ENCODE results near the gene OCEL1. TPM values are rescaled to one million over a fixed set of nuclear protein-coding genes. Genes with fewer than 3 reads are reported as not detected.
"Not testable (repeated sequence)": the region's sequence is repeated elsewhere in the genome, so short reads cannot be mapped to it uniquely, and the experiment has no call there.

The OCEL1 gene
- total RNA-seq, result 47.8 TPM

GRCh38 chr19:17226002-17226933 lies at the start of gene OCEL1:
TSS of gene OCEL1 (plus strand) at chr19:17226226. CDS start at chr19:17226248, 22 bp downstream.
- DNase-seq (ENCODE audit: low spot score), result peak; percentile 99

DNA sequence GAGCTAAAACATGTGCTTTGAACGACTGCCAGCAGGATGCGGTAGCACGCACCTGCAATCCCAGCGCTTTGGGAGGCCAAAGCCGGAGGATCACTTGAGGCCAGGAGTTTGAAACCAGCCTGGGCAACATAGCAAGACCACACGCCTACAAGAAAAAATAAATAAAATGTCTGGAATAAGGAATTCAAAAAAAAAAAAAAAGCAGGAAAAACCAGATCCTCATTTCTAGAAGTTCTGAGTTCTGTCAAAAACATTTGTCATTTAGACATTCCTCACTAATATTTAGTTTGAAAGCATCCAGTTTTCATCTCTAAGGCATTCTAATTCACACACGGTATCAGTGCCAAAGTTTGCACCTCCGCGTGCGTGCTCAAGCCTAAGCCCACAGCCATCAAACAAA lies 47.7 kb upstream of the OCEL1 start:
- DNase-seq (ENCODE audit: low spot score), result no peak

DNA sequence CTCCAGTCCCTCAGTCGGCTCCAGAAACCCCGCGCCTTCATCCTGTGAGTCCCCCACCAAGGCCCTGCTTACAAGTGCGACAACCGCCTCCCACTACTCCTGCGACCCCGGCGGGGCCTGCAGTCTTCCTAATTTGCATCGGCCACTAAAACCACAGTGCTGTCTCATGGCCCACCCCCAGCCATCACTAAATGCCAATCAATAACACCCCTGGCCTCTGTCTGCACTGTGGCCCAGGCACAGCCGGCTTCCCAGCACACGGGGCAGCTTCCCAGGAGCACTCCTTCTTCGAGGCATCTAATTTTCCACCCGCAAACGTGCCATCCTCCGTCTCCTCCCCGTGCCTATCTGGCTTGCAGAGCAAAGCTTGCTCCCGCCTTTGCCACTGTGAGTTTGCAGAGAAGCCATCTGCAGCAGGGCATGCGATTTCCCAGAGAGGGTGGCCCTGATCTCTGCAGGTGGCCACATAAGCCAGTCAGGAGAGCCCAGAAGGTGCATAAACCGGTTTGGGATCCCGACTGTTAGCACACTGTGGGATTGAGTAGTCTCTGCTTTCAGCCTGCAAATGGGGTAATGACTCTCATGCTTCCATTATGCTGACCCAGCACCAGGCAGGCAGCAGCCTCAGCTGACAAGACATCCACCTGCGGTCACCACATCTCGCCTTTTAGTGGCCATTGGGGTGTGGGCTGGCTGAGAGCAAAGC lies 44.9 kb upstream of the OCEL1 start:
- DNase-seq (ENCODE audit: low spot score), result no peak

- no peak for DNase-seq (ENCODE audit: low spot score)
Measured at GRCh38 chr19:17183271-17183761, 42.7 kb upstream of the OCEL1 start.

DNA sequence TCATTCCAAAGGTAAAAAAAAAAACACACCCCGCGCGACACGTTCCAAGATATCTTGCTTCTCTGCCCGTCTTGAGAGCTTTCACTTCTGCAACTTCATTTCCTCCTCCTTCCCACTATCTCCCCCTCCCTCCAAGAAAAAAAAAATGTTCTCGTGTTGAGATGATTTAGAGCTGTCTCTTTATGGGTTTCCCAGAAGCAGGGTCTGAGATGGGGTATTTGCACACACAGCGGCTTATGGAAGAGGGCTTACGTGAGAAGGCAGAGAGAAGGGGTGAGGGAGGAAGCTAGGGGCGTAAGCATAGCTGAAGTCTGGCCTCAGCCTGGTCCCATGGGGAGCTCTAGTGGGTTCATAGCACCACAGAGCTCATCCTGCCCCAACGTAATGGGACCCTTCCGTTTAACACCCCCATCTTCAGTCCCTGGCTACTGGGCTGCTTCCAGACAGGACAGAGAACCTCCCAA lies 42.1 kb upstream of the OCEL1 start:
- no peak for DNase-seq (ENCODE audit: low spot score)

DNA sequence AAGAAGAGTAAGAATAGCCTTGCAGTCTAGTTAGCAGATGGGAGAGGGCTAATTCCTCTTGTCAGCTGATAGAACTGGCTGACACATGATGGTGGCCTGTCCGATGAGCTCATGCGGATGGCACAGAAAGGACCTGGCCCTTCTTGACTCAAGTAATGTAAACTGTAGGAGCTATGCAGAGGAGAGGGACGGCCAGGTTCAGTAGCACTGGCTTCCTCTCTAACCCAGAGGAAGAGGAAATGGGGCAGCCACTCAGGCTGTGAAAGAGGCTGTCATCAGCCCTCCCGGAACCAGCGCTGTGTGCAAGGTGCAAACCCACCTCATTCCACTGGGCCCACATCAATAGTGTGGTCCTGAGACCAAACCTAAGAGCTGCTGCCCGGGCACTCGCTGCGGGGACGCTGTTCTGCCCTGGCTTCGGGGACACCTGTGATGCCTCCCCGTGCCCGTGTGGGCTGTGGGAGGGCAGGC lies 41.6 kb upstream of the OCEL1 start:
- DNase-seq (ENCODE audit: low spot score), result no peak

GRCh38 chr19:17185590-17185989 lies 40.4 kb upstream of the OCEL1 start:
- no peak for DNase-seq (ENCODE audit: low spot score)

GRCh38 chr19:17191736-17192135 lies 34.3 kb upstream of the OCEL1 start:
- DNase-seq (ENCODE audit: low spot score), result not testable (repeated sequence)

GRCh38 chr19:17192751-17193150 lies 33.3 kb upstream of the OCEL1 start:
- no peak for DNase-seq (ENCODE audit: low spot score)

DNA sequence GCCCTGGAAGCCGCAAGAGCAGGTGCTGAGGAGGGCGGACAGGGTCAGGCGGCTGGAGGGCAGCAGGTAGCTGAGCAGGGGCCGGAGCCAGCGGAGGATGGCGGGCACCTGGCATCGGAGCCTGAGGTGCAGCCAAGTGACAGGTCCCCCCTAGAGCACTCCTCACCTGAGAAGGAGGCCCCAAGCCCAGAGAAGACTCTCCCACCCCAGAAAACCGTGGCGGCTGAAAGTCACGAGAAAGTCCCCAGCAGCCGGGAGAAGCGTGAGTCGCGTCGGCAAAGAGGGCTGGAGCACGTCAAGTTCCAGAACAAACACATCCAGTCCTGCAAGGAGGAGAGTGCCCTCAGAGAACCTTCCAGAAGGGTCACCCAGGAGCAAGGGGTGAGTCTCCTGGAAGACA lies 31.4 kb upstream of the OCEL1 start:
- DNase-seq (ENCODE audit: low spot score), result no peak

GRCh38 chr19:17195106-17195505 lies 30.9 kb upstream of the OCEL1 start:
- no peak for DNase-seq (ENCODE audit: low spot score)

DNA sequence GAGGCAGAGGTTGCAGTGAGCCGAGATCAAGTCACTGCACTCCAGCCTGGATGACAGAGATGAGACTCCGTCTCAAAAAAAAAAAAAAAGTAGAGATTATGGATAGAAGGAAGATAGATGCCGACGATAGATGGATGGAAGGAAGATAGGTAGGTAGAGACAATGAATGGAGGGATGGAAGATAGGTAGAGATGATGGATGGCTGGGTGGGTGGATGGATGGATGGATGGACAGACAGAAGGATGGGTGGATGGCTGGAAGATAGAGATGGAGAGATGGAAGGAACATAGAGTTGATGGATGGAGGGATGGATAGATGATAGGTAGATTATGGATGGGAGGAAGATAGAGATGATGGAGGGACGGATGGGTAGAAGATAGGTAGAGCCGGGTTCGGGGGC lies 29.4 kb upstream of the OCEL1 start:
- DNase-seq (ENCODE audit: low spot score), result no peak

DNA sequence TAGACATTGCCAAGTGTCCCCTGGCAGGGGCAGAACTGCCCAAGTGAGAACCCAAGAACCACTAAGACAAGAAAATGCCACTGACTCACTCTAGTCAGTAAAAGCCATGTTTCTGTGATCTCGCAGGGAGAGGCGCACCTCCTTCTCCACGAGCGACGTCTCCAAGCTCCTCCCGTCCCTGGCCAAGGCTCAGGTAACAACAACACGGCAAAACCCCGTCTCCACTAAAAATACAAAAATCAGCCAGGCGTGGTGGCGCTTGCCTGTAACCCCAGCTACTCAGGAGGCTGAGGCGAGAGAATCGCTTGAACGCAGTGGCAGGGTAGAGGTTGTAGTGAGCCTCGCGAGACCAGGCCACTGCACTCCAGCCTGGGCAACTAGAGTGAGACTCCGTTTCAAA lies 28.4 kb upstream of the OCEL1 start:
- DNase-seq (ENCODE audit: low spot score), result no peak

DNA sequence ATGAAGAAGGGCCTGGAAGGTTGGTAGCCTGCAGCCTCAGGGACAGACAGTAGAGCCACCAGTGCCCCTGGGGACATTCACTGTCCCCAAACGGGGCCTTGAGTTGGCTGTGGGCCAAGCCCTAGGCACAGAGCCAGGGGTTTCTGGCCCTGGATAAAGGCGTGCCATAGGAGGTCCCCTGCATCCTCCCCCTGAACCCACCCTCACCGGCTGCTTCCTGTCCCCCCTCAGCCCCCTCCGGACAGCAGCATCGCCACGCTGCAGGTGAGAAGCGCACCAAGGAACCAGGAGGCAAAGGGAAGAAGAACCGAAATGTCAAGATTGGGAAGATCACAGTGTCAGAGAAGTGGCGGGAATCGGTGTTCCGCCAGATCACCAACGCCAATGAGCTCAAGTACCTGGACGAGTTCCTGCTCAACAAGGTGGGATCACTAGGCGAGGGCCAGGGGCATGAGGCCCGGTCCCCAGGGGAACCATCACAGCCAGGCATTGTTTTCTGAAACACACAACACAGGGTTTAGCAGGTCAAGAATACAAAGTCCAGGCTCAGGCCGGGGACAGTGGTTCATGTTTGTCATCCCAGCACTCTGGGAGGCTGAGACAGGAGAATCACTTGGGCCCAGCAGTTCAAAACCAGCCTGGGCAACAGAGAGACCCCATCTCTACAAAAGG lies 25.5 kb upstream of the OCEL1 start:
- DNase-seq (ENCODE audit: low spot score), result no peak

- no peak for DNase-seq (ENCODE audit: low spot score)
Measured at GRCh38 chr19:17202249-17202648, 23.8 kb upstream of the OCEL1 start.

DNA sequence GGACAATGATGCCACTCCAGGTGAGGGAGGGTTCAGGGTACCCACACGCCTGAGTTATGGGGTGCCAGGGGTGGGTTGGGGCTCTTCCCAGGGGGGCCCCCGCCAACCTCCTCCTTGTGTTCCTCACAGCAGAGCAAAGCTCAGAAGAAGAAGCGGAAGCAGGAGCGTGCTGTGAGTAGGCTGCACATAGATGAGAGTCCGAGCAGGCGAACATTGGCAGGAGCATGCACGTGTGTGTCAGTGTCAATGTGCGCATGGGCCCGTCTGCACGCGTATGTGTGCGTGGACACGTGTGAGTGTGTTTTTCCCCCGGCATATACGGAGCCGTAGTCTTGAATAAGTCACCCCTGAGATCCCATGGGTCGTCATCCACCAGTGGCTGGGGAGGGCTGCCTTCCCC lies 23.3 kb upstream of the OCEL1 start:
- no peak for DNase-seq (ENCODE audit: low spot score)

- peak; percentile 55 for DNase-seq (ENCODE audit: low spot score)
Measured at GRCh38 chr19:17205237-17206140, 20.5 kb upstream of the OCEL1 start.

DNA sequence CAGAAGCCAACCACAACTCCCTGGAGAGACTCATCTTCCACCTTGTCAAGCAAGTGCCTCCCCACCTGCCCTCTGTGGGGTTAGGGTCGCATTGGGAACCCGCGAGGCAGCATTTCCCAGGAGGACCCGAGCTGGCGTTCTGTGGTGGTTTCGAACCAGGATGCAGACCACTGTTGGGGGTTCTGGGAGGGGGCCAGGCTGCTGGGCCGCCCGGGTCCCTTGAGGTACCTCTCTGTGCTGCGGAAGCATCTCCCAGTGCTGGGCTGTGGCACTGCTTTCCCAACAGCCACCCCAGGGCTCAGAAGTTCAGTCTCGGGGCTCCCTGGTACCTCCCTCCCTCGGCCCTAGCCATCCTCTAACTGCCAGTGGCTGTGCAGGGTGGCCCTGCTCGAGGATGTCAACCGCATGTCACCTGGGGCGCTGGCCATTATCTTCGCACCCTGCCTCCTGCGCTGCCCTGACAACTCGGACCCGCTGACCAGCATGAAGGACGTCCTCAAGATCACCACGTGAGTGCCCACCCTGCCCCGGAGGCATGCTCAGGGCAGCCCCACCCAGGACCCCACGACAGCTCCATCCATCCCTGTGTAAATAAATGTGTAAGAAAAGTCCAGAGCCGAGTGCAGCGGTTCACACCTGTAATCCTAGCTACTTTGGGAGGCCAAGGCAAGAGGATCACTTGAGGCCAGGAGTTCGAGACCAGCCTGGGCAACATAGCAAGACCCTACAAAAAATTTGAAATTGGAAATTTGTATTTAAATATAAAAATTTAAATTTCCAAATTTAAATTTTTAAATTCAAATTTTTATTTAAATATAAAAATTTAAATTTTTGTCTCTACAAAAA lies 19.1 kb upstream of the OCEL1 start:
- no peak for DNase-seq (ENCODE audit: low spot score)

GRCh38 chr19:17209126-17210036 lies 16.6 kb upstream of the OCEL1 start:
- no peak for DNase-seq (ENCODE audit: low spot score)

Measured in mucosa of gallbladder (tissue), 1 donor.